ENCODE measurements around the gene BOC. TPM values are rescaled to one million over a fixed set of nuclear protein-coding genes. Genes with fewer than 3 reads are reported as not detected.
A peak's percentile ranks its signal among the peaks of the same experiment; 100 is the strongest.

BOC gene
- total and polyA plus RNA-seq, 2 experiments from 2014 or later: 18.4 to 21.6 TPM

DNA sequence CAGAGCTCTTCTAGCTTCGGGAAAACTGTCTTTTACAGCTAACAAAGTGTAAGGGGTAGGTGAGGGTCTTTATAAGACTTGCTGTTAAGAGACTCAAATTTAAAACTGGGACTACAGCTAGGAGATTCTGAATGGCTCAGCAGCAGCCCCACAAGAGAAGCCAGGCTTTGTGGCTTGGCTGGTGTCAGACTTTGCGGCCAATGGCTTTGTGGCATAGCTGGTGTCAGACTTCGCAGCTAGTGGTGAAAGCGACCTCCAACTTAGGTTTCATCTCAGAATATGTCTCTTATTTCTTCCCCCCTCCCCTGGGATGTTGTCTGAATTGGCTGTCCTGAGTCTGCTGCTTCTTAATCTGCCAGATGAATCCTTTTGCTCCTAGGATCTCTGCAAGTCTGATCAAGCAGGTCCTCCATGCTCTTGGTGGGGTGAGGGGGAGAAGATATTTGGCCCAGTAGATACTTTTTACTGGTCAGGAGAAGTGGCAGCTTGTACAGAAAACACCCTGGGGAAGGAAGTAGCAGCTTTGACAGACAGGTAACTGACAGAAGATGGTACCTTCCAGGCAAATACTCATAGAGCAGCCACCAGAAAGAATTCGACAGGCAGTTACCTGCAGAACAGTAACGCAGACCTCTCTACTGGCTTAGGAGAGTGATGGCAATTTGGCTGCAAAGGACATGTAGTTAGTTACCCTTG, 8.4 kb downstream of the BOC start:
- H3K27me3 ChIP-seq (replicated peaks; ENCODE audit: insufficient read depth): no peaks in the 10 kb centered on the region
- no peak overlapping the region for H2AFZ ChIP-seq
- H3K79me2 ChIP-seq (ENCODE audit: insufficient read depth): peaks cover 36% of the 10 kb centered on the region
- H3K9me3 ChIP-seq (ENCODE audit: low read depth): no peaks in the 10 kb centered on the region
- no peak overlapping the region for H3K9ac ChIP-seq
- peaks cover 16% of the 10 kb centered on the region for H3F3A ChIP-seq (ENCODE audit: insufficient read depth)
- H3K4me2 ChIP-seq (ENCODE audit: unreplicated experiment): no peak overlapping the region
- TF ChIP-seq EZH2phosphoT487 (IDR thresholded peaks at IDR 0.05; ENCODE audit: insufficient read depth, low read depth): no peak
- no peak for TF ChIP-seq EZH2 (IDR thresholded peaks at IDR 0.05; ENCODE audit: insufficient read depth, poor library complexity, severe bottlenecking)
- in situ Hi-C loops (cut with MboI): no loop called here
- H3K4me1 ChIP-seq (ENCODE audit: insufficient read depth): peaks cover 29% of the 10 kb centered on the region
- H3K9me2 ChIP-seq (ENCODE audit: insufficient read depth): no peaks in the 10 kb centered on the region
- H3K36me3 ChIP-seq (ENCODE audit: low read depth): peaks cover 6% of the 10 kb centered on the region; the same call in 1 of the 2 replicates
- 64 to 66% methylated on average over 6 of the region's 6 CpGs for WGBS, 2 experiments (ENCODE audit: low coverage in 1 of 2, low lambda C conversion rate in 2 of 2, missing lambda C conversion rate in 2 of 2)
- no peak for DNase-seq
- H4K20me1 ChIP-seq (ENCODE audit: insufficient read depth): no peaks in the 10 kb centered on the region
- no peak overlapping the region for H3K4me3 ChIP-seq
- no peak overlapping the region for H3K27ac ChIP-seq

DNA sequence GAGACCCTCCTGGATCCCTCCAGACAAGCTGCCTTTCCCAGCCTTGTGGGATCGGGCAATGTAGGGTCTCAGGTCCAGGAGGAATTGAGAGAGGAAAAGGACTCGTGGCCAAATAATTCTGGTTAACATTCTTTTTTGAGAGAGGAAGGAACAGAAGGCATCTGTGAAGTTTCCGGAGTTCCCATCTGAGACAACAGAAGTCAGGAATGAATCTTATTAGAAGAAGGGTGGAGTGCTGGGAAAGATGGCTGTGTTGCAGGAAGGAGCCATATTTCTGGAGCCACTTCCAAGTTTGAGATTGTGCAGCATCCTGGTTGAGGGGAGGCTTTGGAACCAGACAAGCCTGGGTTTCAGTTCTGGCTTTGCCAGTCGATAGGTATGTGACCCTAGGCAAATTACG, 9.4 kb downstream of the BOC start:
- H3K4me1 ChIP-seq (ENCODE audit: insufficient read depth): peaks cover 20% of the 10 kb centered on the region
- 67 to 72% methylated on average over 5 of the region's 5 CpGs for WGBS, 2 experiments (ENCODE audit: low coverage in 1 of 2, low lambda C conversion rate in 2 of 2, missing lambda C conversion rate in 2 of 2)

DNA sequence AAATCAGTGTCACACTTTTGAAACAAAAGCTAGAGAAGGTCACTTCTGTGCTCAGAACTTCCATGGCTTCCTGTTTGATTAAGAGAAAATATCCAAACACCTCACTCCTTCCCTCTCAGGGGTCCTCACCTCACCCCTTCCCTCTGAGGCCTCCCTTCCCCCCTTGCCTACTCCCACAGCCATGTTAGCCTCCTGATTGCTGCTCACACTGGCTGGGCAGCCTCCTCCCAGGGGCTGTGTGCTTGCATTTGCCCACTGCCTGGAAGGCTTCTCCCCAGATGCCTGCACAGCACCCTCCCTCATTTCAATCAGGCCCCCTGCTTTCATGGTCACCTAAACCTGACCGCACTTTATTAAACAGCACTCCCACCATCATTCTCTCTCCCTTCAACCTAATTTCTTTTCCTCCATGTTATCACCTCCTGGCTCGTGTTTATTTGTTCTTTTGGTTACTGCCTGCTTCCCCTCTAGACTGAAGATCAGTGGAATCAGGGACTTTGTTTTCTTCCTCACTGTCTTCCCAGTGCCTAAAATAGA, 10.4 kb downstream of the BOC start:
- Histone ChIP-seq H3K9me2 (ENCODE audit: insufficient read depth) (no peaks in the 10 kb centered on the region), H3K79me2 (ENCODE audit: insufficient read depth) (peaks cover 35% of the 10 kb centered on the region), H2AFZ (no peak overlapping the region), H3K4me3 (no peak overlapping the region), H3K4me1 (ENCODE audit: insufficient read depth) (peaks cover 16% of the 10 kb centered on the region), H3K4me2 (ENCODE audit: unreplicated experiment) (no peak overlapping the region), H3K27ac (no peak overlapping the region), H3F3A (ENCODE audit: insufficient read depth) (no peaks in the 10 kb centered on the region), H3K9me3 (ENCODE audit: low read depth) (no peaks in the 10 kb centered on the region), H3K36me3 (ENCODE audit: low read depth) (no peaks in the 10 kb centered on the region), H3K27me3 (replicated peaks; ENCODE audit: insufficient read depth) (no peaks in the 10 kb centered on the region), H4K20me1 (ENCODE audit: insufficient read depth) (no peaks in the 10 kb centered on the region), H3K9ac (no peak overlapping the region)
- 65 to 78% methylated on average over 2 of the region's 2 CpGs for WGBS, 2 experiments (ENCODE audit: low coverage in 1 of 2, low lambda C conversion rate in 2 of 2, missing lambda C conversion rate in 2 of 2)
- in situ Hi-C loops (cut with MboI): no loop called here
- TF ChIP-seq EZH2phosphoT487 (IDR thresholded peaks at IDR 0.05; ENCODE audit: insufficient read depth, low read depth) (no peak), EZH2 (IDR thresholded peaks at IDR 0.05; ENCODE audit: insufficient read depth, poor library complexity, severe bottlenecking) (no peak)
- DNase-seq: no peak

More for the DNA sequence above, 9.4 kb downstream of the BOC start:
- H3K9ac ChIP-seq: no peak overlapping the region
- no peaks in the 10 kb centered on the region for H3K27me3 ChIP-seq (replicated peaks; ENCODE audit: insufficient read depth)
- DNase-seq: no peak
- H2AFZ ChIP-seq: no peak overlapping the region
- no peaks in the 10 kb centered on the region for H4K20me1 ChIP-seq (ENCODE audit: insufficient read depth)
- no peaks in the 10 kb centered on the region for H3K9me2 ChIP-seq (ENCODE audit: insufficient read depth)
- H3K4me3 ChIP-seq: no peak overlapping the region
- no peak overlapping the region for H3K4me2 ChIP-seq (ENCODE audit: unreplicated experiment)
- peaks cover 42% of the 10 kb centered on the region for H3K79me2 ChIP-seq (ENCODE audit: insufficient read depth)
- H3K27ac ChIP-seq: no peak overlapping the region
- H3F3A ChIP-seq (ENCODE audit: insufficient read depth): peaks cover 7% of the 10 kb centered on the region
- in situ Hi-C loops (cut with MboI): no loop called here
- H3K36me3 ChIP-seq (ENCODE audit: low read depth): peaks cover 6% of the 10 kb centered on the region; the same call in 1 of the 2 replicates
- TF ChIP-seq EZH2phosphoT487 (IDR thresholded peaks at IDR 0.05; ENCODE audit: insufficient read depth, low read depth): no peak
- no peaks in the 10 kb centered on the region for H3K9me3 ChIP-seq (ENCODE audit: low read depth)

DNA sequence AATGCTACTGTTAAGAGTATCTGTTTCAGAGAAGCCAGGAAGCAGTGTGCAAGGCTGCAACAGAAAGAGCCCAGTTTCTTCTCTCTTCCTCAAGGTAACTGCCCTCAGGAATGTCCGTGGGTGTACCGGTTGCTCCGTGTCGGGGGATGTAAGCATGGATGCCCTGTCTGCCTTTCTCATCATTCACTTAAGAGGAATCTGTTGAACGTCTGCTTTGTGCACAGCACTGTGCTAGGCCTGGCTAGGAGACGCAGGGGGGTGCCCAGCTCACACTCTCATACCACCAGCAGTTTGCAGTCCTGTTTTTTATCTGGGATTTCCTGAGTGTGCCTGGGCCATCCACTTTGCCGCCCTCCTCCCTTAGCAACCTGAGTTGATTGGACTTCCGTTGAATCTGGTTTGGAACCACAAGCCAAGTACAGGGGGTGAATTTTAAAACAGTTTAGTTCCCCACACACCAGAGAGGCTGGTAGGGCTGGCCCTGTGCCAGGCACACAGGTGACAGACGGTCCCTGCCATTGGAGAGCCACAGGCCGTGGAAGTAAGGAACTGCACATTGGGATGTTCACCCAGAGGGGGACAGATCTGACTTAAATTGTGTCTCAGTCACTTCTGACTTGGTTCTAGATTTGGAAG, 11.2 kb downstream of the BOC start:
- TF ChIP-seq EZH2 (IDR thresholded peaks at IDR 0.05; ENCODE audit: insufficient read depth, poor library complexity, severe bottlenecking) (no peak), EZH2phosphoT487 (IDR thresholded peaks at IDR 0.05; ENCODE audit: insufficient read depth, low read depth) (no peak)
- H3K27me3 ChIP-seq (replicated peaks; ENCODE audit: insufficient read depth): no peaks in the 10 kb centered on the region
- WGBS, 2 experiments (ENCODE audit: low coverage in 1 of 2, low lambda C conversion rate in 2 of 2, missing lambda C conversion rate in 2 of 2): 53 to 55% methylated on average over 10 of the region's 10 CpGs
- in situ Hi-C loops (cut with MboI): no loop called here
- peaks cover 16% of the 10 kb centered on the region for H3K4me1 ChIP-seq (ENCODE audit: insufficient read depth)
- H4K20me1 ChIP-seq (ENCODE audit: insufficient read depth): no peaks in the 10 kb centered on the region
- DNase-seq: peak; percentile 31
- no peaks in the 10 kb centered on the region for H3K9me2 ChIP-seq (ENCODE audit: insufficient read depth)
- H3K9me3 ChIP-seq (ENCODE audit: low read depth): no peaks in the 10 kb centered on the region
- H3K79me2 ChIP-seq (ENCODE audit: insufficient read depth): peaks cover 30% of the 10 kb centered on the region
- no peaks in the 10 kb centered on the region for H3F3A ChIP-seq (ENCODE audit: insufficient read depth)
- H3K36me3 ChIP-seq (ENCODE audit: low read depth): no peaks in the 10 kb centered on the region
- no peak overlapping the region for H3K4me2 ChIP-seq (ENCODE audit: unreplicated experiment)
- no peak overlapping the region for H3K4me3 ChIP-seq
- H3K27ac ChIP-seq: no peak overlapping the region
- no peak overlapping the region for H3K9ac ChIP-seq
- no peak overlapping the region for H2AFZ ChIP-seq
